Activated CD4-positive, alpha-beta T cell treated with anti-CD3 and anti-CD28 coated beads for 1 hour (primary cell): ENCODE results near the gene HLA-DRB1.
"Not testable (repeated sequence)": the region's sequence is repeated elsewhere in the genome, so short reads cannot be mapped to it uniquely, and the experiment has no call there.

ENCODE experiments used
- DNase-seq: peaks from one replicate; pipeline ENCODE4 v3.0.0-alpha.2; 2020

The HLA-DRB1 gene

GRCh38 chr6:32589596-32590449, at the start of gene HLA-DRB1:
Gene HLA-DRB1, minus strand, starts transcription at chr6:32589848. Its CDS starts 106 bp downstream, at chr6:32589742.
- peak; percentile 9 for DNase-seq

GRCh38 chr6:32638532-32639219, 49.0 kb upstream of the HLA-DRB1 start:
- no peak for DNase-seq

GRCh38 chr6:32637883-32638282, 48.2 kb upstream of the HLA-DRB1 start:
- no peak for DNase-seq

GRCh38 chr6:32637219-32637880, 47.7 kb upstream of the HLA-DRB1 start, which contains the start of gene HLA-DQA1:
Gene HLA-DQA1, plus strand, starts transcription at chr6:32637406. Its CDS starts 53 bp downstream, at chr6:32637459.
- DNase-seq = no peak

- DNase-seq = no peak
Observed at GRCh38 chr6:32635526-32636123, 46.0 kb upstream of the HLA-DRB1 start.

GRCh38 chr6:32629793-32630192, 40.1 kb upstream of the HLA-DRB1 start:
- not testable (repeated sequence) for DNase-seq

GRCh38 chr6:32627831-32628230, 38.2 kb upstream of the HLA-DRB1 start:
- no peak for DNase-seq

DNA sequence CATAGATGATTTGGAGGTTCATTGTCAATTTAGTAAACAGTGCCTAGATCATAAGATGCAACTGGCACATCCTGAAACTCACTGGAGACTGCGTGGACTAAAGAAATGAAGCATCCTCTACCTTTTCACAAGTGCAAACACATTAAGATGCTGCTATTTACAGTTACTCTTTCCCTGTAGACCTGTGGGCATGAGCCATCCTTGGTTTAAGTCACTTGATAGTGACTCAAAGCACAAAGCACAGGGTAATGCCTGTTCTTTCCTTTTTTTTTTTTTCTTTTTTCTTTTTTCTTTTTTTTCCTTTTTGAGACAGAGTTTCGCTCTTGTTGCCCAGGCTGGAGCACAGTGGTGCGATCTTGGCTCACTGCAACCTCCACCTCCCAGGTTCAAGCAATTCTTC, 37.6 kb upstream of the HLA-DRB1 start:
- no peak for DNase-seq

DNA sequence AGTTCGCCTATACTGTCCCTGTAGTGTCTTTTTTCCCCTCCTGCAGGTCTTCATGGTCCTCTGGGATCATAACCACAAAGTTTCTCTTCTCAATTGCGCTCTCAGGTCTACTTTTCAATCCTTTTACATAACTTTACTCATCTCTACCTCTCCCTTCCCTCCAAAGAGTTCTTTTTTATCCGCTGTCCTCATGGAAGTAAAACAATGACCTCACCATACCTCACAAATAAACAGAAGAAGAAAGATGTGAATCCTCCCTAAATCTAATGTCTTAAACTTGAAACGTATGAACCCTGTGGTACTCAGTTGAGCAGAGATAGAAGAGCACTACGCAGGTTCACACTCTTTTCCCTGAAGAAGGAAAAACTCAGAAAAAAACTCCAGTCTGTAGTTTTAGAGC, 35.5 kb upstream of the HLA-DRB1 start:
- no peak for DNase-seq

DNA sequence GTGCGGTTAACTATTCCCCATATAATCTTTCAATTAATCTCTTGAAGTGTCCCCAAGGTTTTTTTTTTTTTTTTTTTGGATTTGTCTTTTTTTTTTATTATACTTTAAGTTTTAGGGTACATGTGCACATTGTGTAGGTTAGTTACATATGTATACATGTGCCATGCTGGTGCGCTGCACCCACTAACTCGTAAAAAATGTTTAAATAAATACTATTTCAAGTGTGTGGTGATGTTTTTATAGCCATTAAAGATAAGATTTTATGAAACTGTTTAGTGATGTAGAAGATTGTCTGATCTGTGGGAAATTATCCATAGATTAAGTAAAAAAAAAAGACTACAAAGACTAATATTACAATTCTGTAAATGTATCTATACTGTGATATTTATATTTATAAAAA, 34.9 kb upstream of the HLA-DRB1 start:
- no peak for DNase-seq

GRCh38 chr6:32623693-32624092, 34.0 kb upstream of the HLA-DRB1 start:
- no peak for DNase-seq

DNA sequence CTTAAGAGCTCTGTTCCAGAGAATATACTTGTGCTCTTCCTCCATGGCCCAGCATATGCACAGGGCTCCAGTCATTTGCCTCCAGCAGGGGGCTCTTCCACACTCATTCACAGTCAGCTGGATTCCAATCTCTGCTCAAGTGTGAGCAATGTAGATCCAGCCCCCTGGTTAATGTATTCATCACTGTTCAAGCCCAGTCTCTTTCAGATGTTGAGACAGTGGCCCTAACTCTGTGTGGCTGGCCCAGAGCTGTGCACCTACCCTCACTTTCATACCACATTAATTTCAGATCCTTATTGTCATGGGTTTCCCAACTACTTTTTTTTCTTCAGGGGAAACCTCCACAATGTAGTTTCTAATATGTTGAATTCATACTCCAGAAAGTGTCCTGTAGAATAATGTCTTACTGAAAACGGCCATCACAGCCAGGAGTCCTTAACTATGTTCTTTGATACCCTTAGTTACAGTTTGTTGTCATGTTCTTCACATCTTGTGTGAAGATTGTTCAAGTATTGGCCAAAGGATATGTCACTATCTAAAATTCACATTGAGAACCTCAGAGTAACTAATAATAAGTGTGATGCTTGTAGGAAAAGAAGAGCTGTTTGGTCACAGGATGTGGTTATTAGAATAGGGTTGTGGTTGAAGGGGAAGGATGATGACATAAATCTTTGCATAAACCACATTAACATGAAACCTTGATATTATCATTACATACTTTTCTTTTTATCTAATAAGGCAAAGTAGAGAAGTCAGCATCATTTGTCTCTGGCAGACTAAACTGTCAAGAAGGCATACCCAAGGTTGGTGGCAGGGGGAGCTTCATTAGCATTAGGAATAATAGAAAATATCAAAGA, 33.1 kb upstream of the HLA-DRB1 start:
- DNase-seq = peak; percentile 16

GRCh38 chr6:32621372-32621771, 31.7 kb upstream of the HLA-DRB1 start:
- DNase-seq = no peak

DNA sequence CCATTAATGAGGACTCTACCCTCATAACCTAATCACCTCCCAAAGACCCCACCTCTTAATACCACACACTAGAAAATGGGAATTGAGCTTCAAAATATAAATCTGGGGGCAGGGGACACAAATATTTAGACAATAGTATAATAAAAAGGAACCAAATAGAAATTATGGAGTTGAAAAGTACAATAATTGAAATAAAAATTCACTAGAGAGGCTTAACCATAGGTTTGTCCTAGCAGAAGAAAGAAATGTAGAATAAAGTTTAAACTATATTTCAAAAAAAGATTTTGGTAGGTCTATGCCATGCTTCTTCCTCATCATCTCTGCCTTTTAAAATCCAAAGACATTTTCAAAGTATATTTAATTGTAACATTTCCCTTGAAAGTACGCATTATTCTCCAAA, 28.1 kb upstream of the HLA-DRB1 start:
- no peak for DNase-seq

GRCh38 chr6:32615885-32616532, 26.4 kb upstream of the HLA-DRB1 start:
- no peak for DNase-seq

GRCh38 chr6:32614366-32615081, 24.9 kb upstream of the HLA-DRB1 start:
- no peak for DNase-seq

- DNase-seq = no peak
Observed at GRCh38 chr6:32613475-32613874, 23.8 kb upstream of the HLA-DRB1 start.

DNA sequence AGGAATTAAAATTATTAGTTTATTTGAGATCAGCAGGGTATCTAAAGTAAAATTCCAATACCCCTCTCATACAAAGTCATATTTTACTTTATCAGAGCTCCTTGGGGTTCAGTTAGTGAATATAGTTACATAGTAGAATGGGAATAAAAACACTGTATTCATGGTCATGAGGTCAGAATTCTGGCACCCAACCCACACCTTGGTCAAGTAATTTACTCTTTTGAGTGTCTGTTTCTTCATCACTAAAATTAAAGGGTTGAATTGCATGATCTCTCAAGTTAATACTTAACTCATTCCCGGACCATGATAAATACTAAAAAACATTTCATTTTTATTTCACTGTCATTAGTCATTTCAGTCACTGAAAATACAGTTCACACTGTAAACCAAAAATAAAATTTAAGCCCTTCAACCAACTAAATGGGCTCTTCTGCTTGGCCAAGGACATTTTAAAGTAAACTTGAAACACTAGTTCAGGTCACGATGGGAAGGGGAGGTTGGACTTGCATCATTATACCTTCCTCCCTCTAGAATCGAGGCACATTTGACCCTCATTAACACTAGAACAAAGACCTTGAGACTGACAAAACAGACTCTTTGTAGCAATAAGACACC, 21.1 kb upstream of the HLA-DRB1 start:
- no peak for DNase-seq

DNA sequence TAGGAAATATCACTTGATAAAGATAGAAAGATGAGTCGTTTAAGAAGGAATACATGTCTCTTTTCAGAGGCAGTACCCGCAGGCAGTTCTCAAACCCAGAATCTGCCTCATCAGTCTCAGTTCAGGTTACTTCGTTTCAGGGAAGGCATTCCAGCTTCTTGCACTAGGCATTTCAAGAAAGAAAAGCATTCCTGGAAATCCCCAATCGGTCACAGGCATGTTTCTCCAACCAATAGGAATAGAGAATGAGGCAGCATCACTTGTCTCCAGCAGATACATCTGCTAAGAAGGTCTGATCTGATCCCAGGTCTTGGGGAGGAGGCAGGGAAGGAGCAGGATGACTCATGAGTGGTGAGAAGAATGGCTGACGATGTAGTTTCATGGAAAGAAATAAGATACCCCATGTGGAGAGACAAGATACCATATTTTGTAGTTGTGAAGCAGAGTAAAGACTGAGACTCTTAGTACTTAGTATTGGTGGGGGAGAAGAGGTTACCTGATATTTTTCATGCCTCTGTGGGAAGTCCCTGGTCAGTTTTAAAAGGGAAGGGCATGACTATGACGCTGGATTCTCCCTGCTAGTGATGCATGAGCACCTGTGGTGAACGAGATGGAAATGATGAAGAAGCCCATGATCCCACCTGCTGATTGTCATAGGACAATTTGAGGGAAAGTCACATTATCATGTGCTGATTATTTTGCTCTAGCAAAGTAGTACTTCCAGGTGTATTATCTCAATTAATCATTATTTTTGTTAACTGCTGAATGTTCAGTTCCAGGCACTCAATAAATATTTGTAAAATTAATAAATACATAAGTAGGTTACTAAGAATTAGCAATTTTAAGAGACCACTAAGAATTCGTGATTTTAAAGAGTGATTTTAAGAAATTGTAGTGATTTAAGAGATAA, 20.3 kb upstream of the HLA-DRB1 start:
- peak; percentile 18 for DNase-seq
